HEK293 (cell line): Measurements from ENCODE around the gene TM9SF1.

Experiments used
- CTCF ChIA-PET: fragments of 350-600 bp; formaldehyde crosslinking; extraction: SDS; loops from one replicate; lab custom pipeline; 2021; ENCODE audit warnings: antibody characterized with exemption; lab: Yijun Ruan, JAX
- POLR2A ChIA-PET: fragments of 300-600 bp; formaldehyde crosslinking; extraction: SDS; loops from one replicate; lab custom pipeline; 2020; ENCODE audit warnings: antibody characterized with exemption, inconsistent platforms; lab: Yijun Ruan, JAX
- H3K27ac ChIP-seq: fragments of 200-500 bp; sonication (Bioruptor generic); 2 replicates; pipeline ENCODE4 v1.5.1; 2014; ENCODE audit warnings: low read depth, low read length, control low read depth, inconsistent platforms; ENCODE audit errors: extremely low read depth
- H3K36me3 ChIP-seq, 2 experiments: fragments of 200-500 bp in 1 of 2; sonication (Bioruptor generic) in 1 of 2; 1 replicate in 1 of 2; 2 replicates in 1 of 2; pipeline ENCODE4 v1.5.1; 2014 to 2017; ENCODE audit warnings: inconsistent platforms in 2 of 2, low read length in 2 of 2; ENCODE audit not compliant: control insufficient read depth in 2 of 2, insufficient read depth in 1 of 2
- H3K4me1 ChIP-seq: fragments of 200-500 bp; sonication (Bioruptor generic); 2 replicates; pipeline ENCODE4 v1.5.1; 2014; ENCODE audit warnings: mild to moderate bottlenecking, low read length, inconsistent platforms; ENCODE audit not compliant: control insufficient read depth, insufficient read depth
- H3K4me3 ChIP-seq: 2 replicates; pipeline ENCODE4 v1.5.1; 2011; ENCODE audit warnings: low read depth, mild to moderate bottlenecking, control low read depth, low read length, moderate library complexity
- H3K9me3 ChIP-seq: fragments of 200-500 bp; sonication (Bioruptor generic); 2 replicates; pipeline ENCODE4 v1.5.1; 2014; ENCODE audit warnings: low read depth, low read length, inconsistent platforms; ENCODE audit not compliant: control insufficient read depth, insufficient read depth
- CTCF ChIP-seq: fragments of 450-650 bp; formaldehyde crosslinking; IDR thresholded peaks from 2 replicates; pipeline ENCODE4 v1.5.1; 2016; ENCODE audit warnings: missing biosample characterization, missing genetic modification characterization
- KLF16 ChIP-seq: fragments of 450-650 bp; formaldehyde crosslinking; IDR thresholded peaks from 2 replicates; pipeline ENCODE4 v1.5.1; 2017; ENCODE audit warnings: missing biosample characterization, missing genetic modification characterization
- REPIN1 ChIP-seq: fragments of 450-650 bp; formaldehyde crosslinking; IDR thresholded peaks from 2 replicates; pipeline ENCODE4 v1.5.1; 2017; ENCODE audit warnings: missing biosample characterization, missing genetic modification characterization, low read depth
- TSHZ1 ChIP-seq: fragments of 450-650 bp; formaldehyde crosslinking; IDR thresholded peaks from 2 replicates; pipeline ENCODE4 v1.5.1; 2016; ENCODE audit warnings: missing biosample characterization, missing genetic modification characterization, borderline replicate concordance
- ZBTB10 ChIP-seq: fragments of 450-650 bp; formaldehyde crosslinking; IDR thresholded peaks from 2 replicates; pipeline ENCODE4 v1.5.1; 2016; ENCODE audit warnings: missing biosample characterization, missing genetic modification characterization
- ZBTB48 ChIP-seq: fragments of 450-650 bp; formaldehyde crosslinking; IDR thresholded peaks from 2 replicates; pipeline ENCODE4 v1.5.1; 2016; ENCODE audit warnings: missing biosample characterization, missing genetic modification characterization
- ZEB2 ChIP-seq: fragments of 450-650 bp; formaldehyde crosslinking; IDR thresholded peaks from 2 replicates; pipeline ENCODE4 v1.5.1; 2016; ENCODE audit warnings: missing biosample characterization, missing genetic modification characterization
- ZNF148 ChIP-seq: fragments of 450-650 bp; formaldehyde crosslinking; IDR thresholded peaks from 2 replicates; pipeline ENCODE4 v1.5.0; 2017; ENCODE audit warnings: missing biosample characterization, missing genetic modification characterization, borderline replicate concordance
- ZNF19 ChIP-seq: fragments of 450-650 bp; formaldehyde crosslinking; IDR thresholded peaks from 2 replicates; pipeline ENCODE4; 2016; ENCODE audit warnings: missing biosample characterization, missing genetic modification characterization, low read depth
- ZNF292 ChIP-seq: fragments of 450-650 bp; formaldehyde crosslinking; IDR thresholded peaks from 2 replicates; pipeline ENCODE4 v1.5.1; 2016; ENCODE audit warnings: low read depth, missing biosample characterization, missing genetic modification characterization, borderline replicate concordance
- ZNF302 ChIP-seq: fragments of 450-650 bp; formaldehyde crosslinking; IDR thresholded peaks from 2 replicates; pipeline ENCODE4 v1.5.1; 2016; ENCODE audit warnings: missing biosample characterization, missing genetic modification characterization, low read depth
- ZNF548 ChIP-seq: fragments of 450-650 bp; formaldehyde crosslinking; IDR thresholded peaks from 2 replicates; pipeline ENCODE4 v1.5.1; 2016; ENCODE audit warnings: missing biosample characterization, missing genetic modification characterization
- ZNF585B ChIP-seq: fragments of 450-650 bp; formaldehyde crosslinking; IDR thresholded peaks from 2 replicates; pipeline ENCODE4 v1.5.1; 2016; ENCODE audit warnings: missing biosample characterization, missing genetic modification characterization
- ZNF600 ChIP-seq: fragments of 450-650 bp; formaldehyde crosslinking; IDR thresholded peaks from 2 replicates; pipeline ENCODE4 v1.5.1; 2016; ENCODE audit warnings: missing biosample characterization, missing genetic modification characterization
- ZNF621 ChIP-seq: fragments of 450-650 bp; formaldehyde crosslinking; IDR thresholded peaks from 2 replicates; pipeline ENCODE4 v1.5.1; 2017; ENCODE audit warnings: missing biosample characterization, missing genetic modification characterization
- ZNF624 ChIP-seq: fragments of 450-650 bp; formaldehyde crosslinking; IDR thresholded peaks from 2 replicates; pipeline ENCODE4 v1.5.1; 2017; ENCODE audit warnings: missing biosample characterization, missing genetic modification characterization
- ZNF658 ChIP-seq: fragments of 450-650 bp; formaldehyde crosslinking; IDR thresholded peaks from 2 replicates; pipeline ENCODE4; 2016; ENCODE audit warnings: missing biosample characterization, missing genetic modification characterization
- ZNF701 ChIP-seq: fragments of 450-650 bp; formaldehyde crosslinking; IDR thresholded peaks from 2 replicates; pipeline ENCODE4 v1.5.1; 2016; ENCODE audit warnings: missing biosample characterization, missing genetic modification characterization
- ZNF707 ChIP-seq: fragments of 450-650 bp; formaldehyde crosslinking; IDR thresholded peaks from 2 replicates; pipeline ENCODE4 v1.5.1; 2016; ENCODE audit warnings: missing biosample characterization, missing genetic modification characterization
- ZNF776 ChIP-seq: fragments of 450-650 bp; formaldehyde crosslinking; IDR thresholded peaks from 2 replicates; pipeline ENCODE4 v1.5.0; 2017; ENCODE audit warnings: missing biosample characterization, missing genetic modification characterization, borderline replicate concordance
- ZNF791 ChIP-seq: fragments of 450-650 bp; formaldehyde crosslinking; IDR thresholded peaks from 2 replicates; pipeline ENCODE4 v1.5.1; 2016; ENCODE audit warnings: missing biosample characterization, missing genetic modification characterization

The TM9SF1 gene

GRCh38 chr14:24194186-24194872 is 912 bp downstream of the TM9SF1 start:
- POLR2A ChIA-PET = interaction anchor here (0.9 to 4.1 kb wide), 7 partner anchors 19 to 100 kb away, joined by 5 to 43 read pairs (median 9); partner anchors contain the start of genes CHMP4A, IRF9, MDP1 and PCK2

DNA sequence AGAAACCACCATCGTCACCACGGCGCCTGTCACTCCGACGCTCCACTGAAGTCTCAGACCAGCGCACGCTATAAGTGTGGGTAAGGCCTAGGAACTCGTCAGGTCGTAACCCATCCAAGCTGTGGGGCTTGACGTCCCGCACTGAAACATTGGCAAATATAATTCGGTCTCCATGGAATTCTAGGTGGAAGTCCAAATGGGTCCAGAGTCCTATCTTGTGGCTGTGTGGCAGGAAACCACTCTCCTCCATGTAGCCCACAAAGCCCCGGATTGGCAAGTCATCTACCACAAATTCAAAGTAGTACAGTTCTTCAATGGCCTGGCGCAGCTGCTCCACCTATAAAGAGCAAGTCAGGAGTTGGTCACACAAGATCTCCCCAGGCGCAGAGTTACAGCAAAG is 2.3 kb downstream of the TM9SF1 start:
- CTCF ChIA-PET = no interaction called here
- Histone ChIP-seq H3K9me3 (no peaks in the 10 kb centered on the region), H3K4me3 (no peak overlapping the region), H3K36me3 (peaks cover 6 to 43% of the 10 kb centered on the region in 2 experiments), H3K4me1 (peaks cover 6% of the 10 kb centered on the region; the same call in 1 of the 2 replicates), H3K27ac (no peak overlapping the region)
- POLR2A ChIA-PET = no interaction called here
- no peak for TF ChIP-seq KLF16 (tag by site-specific recombination)
- no peak for TF ChIP-seq ZEB2 (tag by site-specific recombination)
- no peak for TF ChIP-seq ZNF791 (tag by site-specific recombination)
- no peak for TF ChIP-seq ZNF707 (tag by site-specific recombination)
- TF ChIP-seq ZNF548 (tag by site-specific recombination) = no peak
- TF ChIP-seq ZNF776 (tag by site-specific recombination) = no peak
- TF ChIP-seq ZNF302 (tag by site-specific recombination) = no peak

More at GRCh38 chr14:24194186-24194872, 912 bp downstream of the TM9SF1 start:
- H3K27ac ChIP-seq = peak overlapping the region; percentile 97
- TF ChIP-seq ZNF624 (tag by site-specific recombination) (no peak), ZNF658 (tag by site-specific recombination) (no peak), ZNF585B (no peak), ZNF707 (tag by site-specific recombination) (no peak), ZNF292 (tag by site-specific recombination) (no peak), CTCF (tag by site-specific recombination) (no peak), ZNF19 (no peak), ZNF701 (tag by site-specific recombination) (no peak), ZBTB48 (tag by site-specific recombination) (no peak), REPIN1 (tag by site-specific recombination) (no peak)
- H3K4me1 ChIP-seq = peaks cover 4% of the 10 kb centered on the region; the same call in 1 of the 2 replicates
- H3K9me3 ChIP-seq = no peaks in the 10 kb centered on the region
- peak overlapping the region; percentile 89; the same call in 1 of the 2 replicates for H3K4me3 ChIP-seq
- CTCF ChIA-PET = interaction anchor here (0.6 to 2.4 kb wide), 2 partner anchors 34 to 49 kb away, joined by 3 to 10 read pairs; partner anchors contain the start of gene IRF9
- peaks cover 6 to 53% of the 10 kb centered on the region in 2 experiments for H3K36me3 ChIP-seq

GRCh38 chr14:24190416-24190815 is 4.8 kb downstream of the TM9SF1 start:
- CTCF ChIA-PET = interaction anchor here (1.1 kb wide), 1 partner anchor 156 kb away, joined by 3 read pairs; no protein-coding TSS in a partner anchor
- no peak overlapping the region for H3K4me3 ChIP-seq
- no peaks in the 10 kb centered on the region for H3K9me3 ChIP-seq
- H3K27ac ChIP-seq = no peak overlapping the region
- peaks cover 11% of the 10 kb centered on the region; the same call in 1 of the 2 replicates for H3K4me1 ChIP-seq
- peaks cover 6 to 67% of the 10 kb centered on the region in 2 experiments for H3K36me3 ChIP-seq
- POLR2A ChIA-PET = no interaction called here
- TF ChIP-seq ZNF600 (peak; percentile 52), TSHZ1 (tag by site-specific recombination) (no peak), ZNF148 (tag by site-specific recombination) (no peak), ZBTB10 (tag by site-specific recombination) (no peak), ZNF621 (tag by site-specific recombination) (no peak)
